Common myeloid progenitor, CD34-positive (primary cell): Measurements from ENCODE around the gene ATXN2.
A peak's percentile ranks its signal among the peaks of the same experiment; 100 is the strongest.

Source experiments
- CTCF ChIA-PET: fragments of 350-600 bp; sonication (Branson Sonifier 250); formaldehyde crosslinking; loops from one replicate; lab custom pipeline; 2021; ENCODE audit warnings: antibody characterized with exemption; lab: Charles Lee
- POLR2A ChIA-PET: fragments of 350-600 bp; sonication (Branson Sonifier 250); formaldehyde crosslinking; loops from one replicate; lab custom pipeline; 2021; ENCODE audit warnings: antibody characterized with exemption; lab: Charles Lee
- DNase-seq, 3 donors: peaks; one replicate each; pipeline versions ENCODE4 v3.0.0 to v3.0.0-alpha.2; 2013
- H3K27ac ChIP-seq, 2 experiments: 1 replicate in 1 of 2; 2 replicates in 1 of 2; pipeline ENCODE4 v1.7.0; 2013; ENCODE audit warnings: inconsistent platforms in 2 of 2, low read length in 2 of 2, mild to moderate bottlenecking in 2 of 2, low read depth in 1 of 2, moderate library complexity in 1 of 2; ENCODE audit not compliant: severe bottlenecking in 2 of 2, insufficient read depth in 1 of 2, poor library complexity in 1 of 2
- H3K27me3 ChIP-seq, 5 experiments: replicated peaks in 2 of 5; 1 replicate in 3 of 5; 2 replicates in 2 of 5; pipeline versions ENCODE4 v1.6.1 to v1.7.0; 2013; ENCODE audit warnings: low read length in 4 of 5, mild to moderate bottlenecking in 2 of 5, moderate library complexity in 2 of 5, inconsistent platforms in 1 of 5; ENCODE audit not compliant: insufficient read depth in 5 of 5, control insufficient read depth in 4 of 5
- H3K36me3 ChIP-seq, 4 experiments: 1 replicate in 2 of 4; 2 replicates in 2 of 4; pipeline versions ENCODE4 v1.6.1 to v1.7.0; 2013; ENCODE audit warnings: low read length in 3 of 4, control low read depth in 1 of 4, mild to moderate bottlenecking in 1 of 4; ENCODE audit not compliant: control insufficient read depth in 4 of 4, insufficient read depth in 4 of 4
- H3K4me1 ChIP-seq, 4 experiments: 1 replicate in 3 of 4; 2 replicates in 1 of 4; pipeline versions ENCODE4 v1.6.1 to v1.7.1; 2013; ENCODE audit warnings: low read length in 3 of 4, mild to moderate bottlenecking in 3 of 4, control low read depth in 1 of 4, inconsistent platforms in 1 of 4, moderate library complexity in 1 of 4; ENCODE audit not compliant: control insufficient read depth in 4 of 4, insufficient read depth in 4 of 4; ENCODE audit errors: control extremely low read depth in 1 of 4
- H3K4me3 ChIP-seq, 7 experiments: 1 replicate in 4 of 7; 2 replicates in 3 of 7; pipeline versions ENCODE4 v1.5.1 to v1.7.0; 2013; ENCODE audit warnings: mild to moderate bottlenecking in 7 of 7, low read length in 6 of 7, moderate library complexity in 6 of 7, inconsistent platforms in 2 of 7, low read depth in 2 of 7, control low read depth in 1 of 7; ENCODE audit not compliant: insufficient read depth in 4 of 7, control insufficient read depth in 1 of 7; ENCODE audit errors: extremely low read depth in 1 of 7
- H3K9me3 ChIP-seq, 5 experiments: 1 replicate in 4 of 5; 2 replicates in 1 of 5; pipeline versions ENCODE4 v1.6.1 to v1.7.1; 2013; ENCODE audit warnings: low read length in 4 of 5, mild to moderate bottlenecking in 2 of 5, inconsistent platforms in 1 of 5, low read depth in 1 of 5, moderate library complexity in 1 of 5; ENCODE audit not compliant: control insufficient read depth in 4 of 5, insufficient read depth in 2 of 5; ENCODE audit errors: control extremely low read depth in 1 of 5
- WGBS: methylation state at CpG from one replicate; pipeline ENCODE4 v1.1.5; 2013; ENCODE audit not compliant: insufficient coverage; 5-methylcytosine and 5-hydroxymethylcytosine counted together

ATXN2 gene

GRCh38 chr12:111412830-111413441 is 186.2 kb downstream of the ATXN2 start:
- Histone ChIP-seq H3K27me3 (no peaks in the 10 kb centered on the region), H3K36me3 (peaks cover 0 to 33% (median 8%) of the 10 kb centered on the region in 4 experiments), H3K4me1 (peaks cover 13 to 74% (median 64%) of the 10 kb centered on the region in 4 experiments), H3K27ac (peak overlapping the region in 1 of 2 experiments; percentile 79), H3K9me3 (no peaks in the 10 kb centered on the region), H3K4me3 (no peak overlapping the region)
- ChIA-PET POLR2A (interaction anchor here (0.9 to 2.0 kb wide), 4 partner anchors 21 to 39 kb away, joined by 3 to 6 read pairs (median 4); no protein-coding TSS in a partner anchor), CTCF (interaction anchor here (1.4 to 27.3 kb wide), 7 partner anchors 10 to 43 kb away, joined by 3 to 820 read pairs (median 9); no protein-coding TSS in a partner anchor)
- WGBS, result 79% methylated on average over 6 of the region's 6 CpGs
- peak in 1 of 3 donors; percentile 36 for DNase-seq

GRCh38 chr12:111412007-111412829 is 186.9 kb downstream of the ATXN2 start:
- no peaks in the 10 kb centered on the region for H3K27me3 ChIP-seq
- peaks cover 0 to 32% (median 4%) of the 10 kb centered on the region in 4 experiments for H3K36me3 ChIP-seq
- peak overlapping the region; percentile 25 to 79 for H3K27ac ChIP-seq
- H3K4me3 ChIP-seq, result peak overlapping the region in 3 of 7 experiments; percentile 9 to 31 (median 20)
- 29% methylated on average over 14 of the region's 15 CpGs for WGBS
- no peaks in the 10 kb centered on the region for H3K9me3 ChIP-seq
- H3K4me1 ChIP-seq, result peaks cover 17 to 81% (median 71%) of the 10 kb centered on the region in 4 experiments
- peak in 2 of 3 donors; percentile 48 to 62 for DNase-seq
- POLR2A ChIA-PET, result interaction anchor here (0.7 to 2.0 kb wide), 4 partner anchors 26 to 221 kb away, joined by 3 to 6 read pairs (median 4); no protein-coding TSS in a partner anchor
- CTCF ChIA-PET, result interaction anchor here (1.2 to 27.3 kb wide), 8 partner anchors 9 to 43 kb away, joined by 3 to 820 read pairs (median 8); no protein-coding TSS in a partner anchor

- H3K4me1 ChIP-seq, result peaks cover 17 to 89% (median 81%) of the 10 kb centered on the region in 4 experiments
- 78% methylated on average over 6 of the region's 8 CpGs for WGBS
- POLR2A ChIA-PET, result interaction anchor here (0.7 to 2.0 kb wide), 5 partner anchors 27 to 222 kb away, joined by 3 to 6 read pairs (median 4); no protein-coding TSS in a partner anchor
- no peaks in the 10 kb centered on the region for H3K9me3 ChIP-seq
- H3K27ac ChIP-seq, result peak overlapping the region in 1 of 2 experiments; percentile 79
- H3K4me3 ChIP-seq, result peak overlapping the region in 1 of 7 experiments; percentile 31
- H3K36me3 ChIP-seq, result peaks cover 0 to 25% (median 3%) of the 10 kb centered on the region in 4 experiments
- CTCF ChIA-PET, result interaction anchor here (1.2 to 27.3 kb wide), 6 partner anchors 8 to 42 kb away, joined by 3 to 820 read pairs (median 20); no protein-coding TSS in a partner anchor
- no peaks in the 10 kb centered on the region for H3K27me3 ChIP-seq
- DNase-seq, result no peak
Observed at GRCh38 chr12:111411185-111411764, 187.8 kb downstream of the ATXN2 start.

GRCh38 chr12:111410431-111411184 is 188.5 kb downstream of the ATXN2 start:
- peaks cover 0 to 22% (median 3%) of the 10 kb centered on the region in 4 experiments for H3K36me3 ChIP-seq
- H3K4me1 ChIP-seq, result peaks cover 17 to 91% (median 82%) of the 10 kb centered on the region in 4 experiments
- CTCF ChIA-PET, result interaction anchor here (1.3 to 27.3 kb wide), 4 partner anchors 13 to 37 kb away, joined by 5 to 820 read pairs (median 112); no protein-coding TSS in a partner anchor
- H3K27ac ChIP-seq, result peak overlapping the region; percentile 25 to 79
- no peaks in the 10 kb centered on the region for H3K27me3 ChIP-seq
- no peaks in the 10 kb centered on the region for H3K9me3 ChIP-seq
- POLR2A ChIA-PET, result interaction anchor here (0.8 to 2.0 kb wide), 9 partner anchors 14 to 46 kb away, joined by 3 to 8 read pairs (median 4); no protein-coding TSS in a partner anchor
- no peak for DNase-seq
- 58% methylated on average over 11 of the region's 12 CpGs for WGBS
- peak overlapping the region in 3 of 7 experiments; percentile 51 to 98 (median 56) for H3K4me3 ChIP-seq

GRCh38 chr12:111409780-111410430 is 189.2 kb downstream of the ATXN2 start:
- WGBS, result 15% methylated on average over 14 of the region's 14 CpGs
- Histone ChIP-seq H3K36me3 (peaks cover 0 to 18% (median 3%) of the 10 kb centered on the region in 4 experiments), H3K27me3 (no peaks in the 10 kb centered on the region), H3K4me1 (peaks cover 17 to 90% (median 83%) of the 10 kb centered on the region in 4 experiments), H3K27ac (peak overlapping the region in 1 of 2 experiments; percentile 79), H3K4me3 (peak overlapping the region in 6 of 7 experiments; percentile 19 to 98 (median 42)), H3K9me3 (no peaks in the 10 kb centered on the region)
- POLR2A ChIA-PET, result interaction anchor here (0.6 to 1.7 kb wide), 10 partner anchors 13 to 295 kb away, joined by 3 to 8 read pairs (median 4); no protein-coding TSS in a partner anchor
- DNase-seq, result peak in 2 of 3 donors; percentile 76 to 84
- CTCF ChIA-PET, result interaction anchor here (1.3 to 27.3 kb wide), 4 partner anchors 13 to 37 kb away, joined by 5 to 820 read pairs (median 102); no protein-coding TSS in a partner anchor
